ENCODE results near the gene GADD45GIP1.
"Not testable (repeated sequence)": the region's sequence is repeated elsewhere in the genome, so short reads cannot be mapped to it uniquely, and the experiment has no call there.

The GADD45GIP1 gene

GRCh38 chr19:12937927-12938778 is 18.9 kb downstream of the GADD45GIP1 start, which contains the start of gene CALR:
Gene CALR (plus strand): TSS chr19:12938609. CDS start chr19:12938680, 71 bp downstream.
- peak; percentile 97 for DNase-seq

GRCh38 chr19:12937093-12937926 is 19.7 kb downstream of the GADD45GIP1 start:
- peak; percentile 93 for DNase-seq

- no peak for DNase-seq
Observed at GRCh38 chr19:12936582-12936981, 20.4 kb downstream of the GADD45GIP1 start.

GRCh38 chr19:12935071-12935470 is 22.0 kb downstream of the GADD45GIP1 start:
- no peak for DNase-seq

GRCh38 chr19:12933287-12934072 is 23.5 kb downstream of the GADD45GIP1 start, which contains the start of gene FARSA:
Gene FARSA (minus strand): TSS chr19:12933711. CDS start chr19:12933696, 15 bp downstream.
- DNase-seq: peak; percentile 54

- DNase-seq: no peak
Observed at GRCh38 chr19:12932392-12933286, 24.4 kb downstream of the GADD45GIP1 start.

GRCh38 chr19:12930002-12930645 is 26.9 kb downstream of the GADD45GIP1 start:
- no peak for DNase-seq

GRCh38 chr19:12924621-12925310 is 32.3 kb downstream of the GADD45GIP1 start:
- DNase-seq: no peak

GRCh38 chr19:12922959-12923358 is 34.1 kb downstream of the GADD45GIP1 start:
- DNase-seq: no peak

GRCh38 chr19:12921047-12921446 is 36.0 kb downstream of the GADD45GIP1 start:
- no peak for DNase-seq

GRCh38 chr19:12918253-12918652 is 38.8 kb downstream of the GADD45GIP1 start:
- no peak for DNase-seq

GRCh38 chr19:12915860-12916259 is 41.2 kb downstream of the GADD45GIP1 start:
- DNase-seq: not testable (repeated sequence)

GRCh38 chr19:12913851-12914690 is 43.0 kb downstream of the GADD45GIP1 start:
- DNase-seq: no peak

GRCh38 chr19:12913011-12913561 is 43.9 kb downstream of the GADD45GIP1 start:
- peak; percentile 98 for DNase-seq

- DNase-seq: peak; percentile 10
Observed at GRCh38 chr19:12912571-12912970, 44.5 kb downstream of the GADD45GIP1 start.

- DNase-seq: no peak
Observed at GRCh38 chr19:12907166-12907565, 49.9 kb downstream of the GADD45GIP1 start.
